NOMO-1 treated with dmso at 0.1 percent for 144 hours (cell line): ENCODE results near the gene MCOLN2.
"Not testable (repeated sequence)": the region's sequence is repeated elsewhere in the genome, so short reads cannot be mapped to it uniquely, and the experiment has no call there.

ENCODE experiments used
- DNase-seq: peaks from one replicate; lab custom pipeline; 2025; ENCODE audit not compliant: unreplicated experiment; lab: John Stamatoyannopoulos, UW

Gene MCOLN2

GRCh38 chr1:84996846-84997666 is at the start of gene MCOLN2:
TSS of gene MCOLN2 (minus strand) at chr1:84997113. CDS start at chr1:84996872, 241 bp downstream.
- DNase-seq: no peak

GRCh38 chr1:85042413-85042812 is 45.5 kb upstream of the MCOLN2 start:
- DNase-seq: no peak

- no peak for DNase-seq
Observed at GRCh38 chr1:85041793-85042192, 44.9 kb upstream of the MCOLN2 start.

- no peak for DNase-seq
Observed at GRCh38 chr1:85033221-85033620, 36.3 kb upstream of the MCOLN2 start.

- no peak for DNase-seq
Observed at GRCh38 chr1:85030536-85030935, 33.6 kb upstream of the MCOLN2 start.

- DNase-seq: no peak
Observed at GRCh38 chr1:85028151-85028550, 31.2 kb upstream of the MCOLN2 start.

- DNase-seq: peak; percentile 11
Observed at GRCh38 chr1:85027242-85027983, 30.5 kb upstream of the MCOLN2 start.

GRCh38 chr1:85025940-85026339 is 29.0 kb upstream of the MCOLN2 start:
- no peak for DNase-seq

GRCh38 chr1:85024736-85025135 is 27.8 kb upstream of the MCOLN2 start:
- no peak for DNase-seq

GRCh38 chr1:85022700-85023099 is 25.8 kb upstream of the MCOLN2 start:
- DNase-seq: no peak

- DNase-seq: no peak
Observed at GRCh38 chr1:85019994-85020393, 23.1 kb upstream of the MCOLN2 start.

GRCh38 chr1:85015826-85016225 is 18.9 kb upstream of the MCOLN2 start:
- no peak for DNase-seq

GRCh38 chr1:85005641-85006040 is 8.7 kb upstream of the MCOLN2 start:
- not testable (repeated sequence) for DNase-seq

- DNase-seq: no peak
Observed at GRCh38 chr1:85001742-85002141, 4.8 kb upstream of the MCOLN2 start.

GRCh38 chr1:84998642-84999280 is 1.8 kb upstream of the MCOLN2 start:
- DNase-seq: peak; percentile 30

GRCh38 chr1:84997667-84998600 is 1.0 kb upstream of the MCOLN2 start:
- no peak for DNase-seq

GRCh38 chr1:84995484-84996334 is 1.2 kb downstream of the MCOLN2 start:
- DNase-seq: peak; percentile 46

- peak; percentile 33 for DNase-seq
Observed at GRCh38 chr1:84991097-84991920, 5.6 kb downstream of the MCOLN2 start.

- DNase-seq: no peak
Observed at GRCh38 chr1:84988588-84988987, 8.3 kb downstream of the MCOLN2 start.
